K562 (cell line): ENCODE data around the gene CAPS. TPM values are rescaled to one million over a fixed set of nuclear protein-coding genes. Genes with fewer than 3 reads are reported as not detected.

Experiments
- ATAC-seq: fragments of 200-7000 bp; cut with Tn5 transposase; 3 replicates; pipeline ENCODE4 v1.9.1; 2020; ENCODE audit warnings: moderate library complexity
- BruUV-seq: library from RNA; stranded (reverse); fragments of 400-500 nt; replicated peaks from 2 replicates; lab custom pipeline; 2021; lab: Mats Ljungman, UMichigan
- CTCF ChIA-PET: fragments of 300-600 bp; formaldehyde crosslinking; extraction: SDS; loops from one replicate; lab custom pipeline; 2021; ENCODE audit warnings: low intra/inter-chr PET ratio; lab: Yijun Ruan, JAX
- POLR2A ChIA-PET: fragments of 300-600, 350-650 bp; sonication (Branson Sonifier 250); formaldehyde crosslinking; extraction: SDS; loops from one replicate; lab custom pipeline; 2021; ENCODE audit warnings: antibody characterized with exemption, inconsistent platforms; lab: Yijun Ruan, JAX
- DNase-seq, 4 experiments: peaks; one replicate each; pipeline versions ENCODE4 v3.0.0 to v3.0.0-alpha.2; 2011 to 2018; ENCODE audit warnings: low spot score in 3 of 4, mixed read lengths in 3 of 4; ENCODE audit errors: extremely low read depth in 1 of 4
- FAIRE-seq: peaks from 2 replicates; lab custom pipeline; 2011; peaks lifted over from hg19 to GRCh38; lab: Jason Lieb, UNC
- H2AFZ ChIP-seq: 2 replicates; pipeline ENCODE4 v1.6.0; 2011; ENCODE audit warnings: low read depth, low read length, control low read depth, inconsistent platforms
- H3K27ac ChIP-seq: fragments of 200-600 bp; 3 replicates; pipeline ENCODE4 v1.8.0; 2011; ENCODE audit warnings: low read depth, mild to moderate bottlenecking, control low read depth, inconsistent platforms, low read length, moderate library complexity, mixed read lengths; ENCODE audit errors: extremely low read depth
- H3K27me3 ChIP-seq, 2 experiments: fragments of 300-600 bp in 1 of 2; 2 replicates in 1 of 2; 3 replicates in 1 of 2; pipeline versions ENCODE4 v1.6.0 to v1.8.0; 2011; ENCODE audit warnings: inconsistent platforms in 2 of 2, low read length in 2 of 2, mild to moderate bottlenecking in 1 of 2, mixed read lengths in 1 of 2, moderate library complexity in 1 of 2; ENCODE audit not compliant: control insufficient read depth in 2 of 2, insufficient read depth in 2 of 2
- H3K36me3 ChIP-seq: fragments of 300-600 bp; 3 replicates; pipeline ENCODE4 v1.8.0; 2011; ENCODE audit warnings: mild to moderate bottlenecking, low read length, inconsistent platforms; ENCODE audit not compliant: control insufficient read depth, insufficient read depth
- H3K4me1 ChIP-seq, 2 experiments: fragments of 200-600 bp in 1 of 2; replicated peaks in 1 of 2; 2 replicates in 1 of 2; 3 replicates in 1 of 2; pipeline versions ENCODE4 v1.5.1 to v1.8.0; 2011; ENCODE audit warnings: inconsistent platforms in 2 of 2, low read length in 2 of 2, mild to moderate bottlenecking in 1 of 2, mixed read lengths in 1 of 2, moderate library complexity in 1 of 2; ENCODE audit not compliant: control insufficient read depth in 2 of 2, insufficient read depth in 2 of 2
- H3K4me2 ChIP-seq: 2 replicates; pipeline ENCODE4 v1.6.1; 2011; ENCODE audit warnings: low read length, control low read depth, inconsistent platforms, mixed read lengths; ENCODE audit not compliant: insufficient read depth
- H3K4me3 ChIP-seq: fragments of 200-600 bp; sonication (generic), shearing (Covaris generic); 2 replicates; pipeline ENCODE4 v1.5.1; 2016; ENCODE audit warnings: control low read depth, inconsistent platforms
- H3K79me2 ChIP-seq: fragments of 200-600 bp; 3 replicates; pipeline ENCODE4 v1.8.0; 2011; ENCODE audit warnings: low read length, inconsistent platforms; ENCODE audit not compliant: control insufficient read depth, insufficient read depth
- H3K9ac ChIP-seq, 2 experiments: 2 replicates each; pipeline versions ENCODE4 v1.6.0 to v1.6.1; 2011; ENCODE audit warnings: low read depth in 2 of 2, low read length in 2 of 2, control low read depth in 1 of 2, inconsistent platforms in 1 of 2, mild to moderate bottlenecking in 1 of 2, mixed read lengths in 1 of 2; ENCODE audit not compliant: insufficient read depth in 1 of 2
- H3K9me1 ChIP-seq: one replicate; pipeline ENCODE4 v1.6.0; 2011; ENCODE audit warnings: inconsistent platforms, mild to moderate bottlenecking, low read length, moderate library complexity; ENCODE audit not compliant: control insufficient read depth, insufficient read depth
- H3K9me3 ChIP-seq: replicated peaks from 2 replicates; pipeline ENCODE4 v1.5.1; 2011; ENCODE audit warnings: low read depth, low read length, inconsistent platforms; ENCODE audit not compliant: control insufficient read depth, insufficient read depth
- H4K20me1 ChIP-seq: replicated peaks from 2 replicates; pipeline ENCODE4 v1.6.1; 2011; ENCODE audit warnings: low read length, inconsistent platforms, mixed read lengths; ENCODE audit not compliant: control insufficient read depth, insufficient read depth
- KLF13 ChIP-seq: fragments of 450-650 bp; IDR thresholded peaks from 2 replicates; pipeline ENCODE4 v1.6.1; 2016; ENCODE audit warnings: missing genetic modification characterization, low read depth, mild to moderate bottlenecking, missing compliant biosample characterization, moderate library complexity, borderline replicate concordance
- NR2C2 ChIP-seq, 2 experiments: fragments of 200-800 bp in 1 of 2; sonication (Bioruptor generic) in 1 of 2; sonication (generic) in 1 of 2; formaldehyde crosslinking in 1 of 2; IDR thresholded peaks; 2 replicates each; pipeline versions ENCODE4 v1.6.1 to v1.8.0; 2016 to 2022; ENCODE audit warnings: mild to moderate bottlenecking in 1 of 2, missing compliant biosample characterization in 1 of 2, missing genetic modification characterization in 1 of 2, missing genetic modification reagents in 1 of 2
- ZC3H11A ChIP-seq: IDR thresholded peaks from 2 replicates; pipeline ENCODE4 v1.6.1; 2012; ENCODE audit warnings: low read depth, low read length, improper control_type of control experiment
- WGBS: fragments of 100-300 bp; shearing (Covaris generic); methylation state at CpG from one replicate; pipeline ENCODE4 v1.1.6; 2016; ENCODE audit warnings: low coverage, mixed read lengths; ENCODE audit not compliant: insufficient coverage; ENCODE audit errors: missing lambda C conversion rate; 5-methylcytosine and 5-hydroxymethylcytosine counted together
- in situ Hi-C: fragments of 300-500 bp; cut with MboI; formaldehyde crosslinking; loops from 4 replicates; pipeline ENCODE4 v1.15.0; 2018; ENCODE audit warnings: inconsistent platforms, mixed read lengths
- intact Hi-C: fragments of 100-400 bp; cut with micrococcal nuclease; formaldehyde crosslinking; loops from 2 replicates; pipeline ENCODE4 v1.14.2; 2022
- polyA plus RNA-seq, 8 experiments: library from polyadenylated mRNA; depleted of rRNA in 4 of 8; stranded (reverse) in 5 of 8; unstranded in 3 of 8; fragments of >200 nt; fragmentation: Nextera tagmentation in 2 of 8; fragmentation: Illumina TruSeq in 1 of 8; extraction: Ambion mirVana in 2 of 8; extraction: Trizol in 1 of 8; gene quantifications; 2 replicates each; pipeline versions ENCODE4 v1.2.1 to v1.2.3, GENCODE V29; 2011 to 2014; ENCODE audit warnings: inconsistent platforms in 1 of 8, missing spikeins in 1 of 8
- total RNA-seq, 7 experiments: library from RNA; depleted of rRNA in 6 of 7; stranded (reverse); fragments of >200 nt in 6 of 7; fragmentation: Illumina TruSeq in 2 of 7; extraction: Trizol in 2 of 7; gene quantifications; 2 replicates each; pipeline versions ENCODE4 v1.2.1 to v1.2.3, GENCODE V29; 2011 to 2021; ENCODE audit warnings: low replicate concordance in 1 of 7

Gene CAPS
- total and polyA plus RNA-seq, 9 of the 15 experiments (the other 6 are each of a cell fraction or from before 2014, with no cell fraction given): 0.15 to 4.0 (median 0.91) TPM

DNA sequence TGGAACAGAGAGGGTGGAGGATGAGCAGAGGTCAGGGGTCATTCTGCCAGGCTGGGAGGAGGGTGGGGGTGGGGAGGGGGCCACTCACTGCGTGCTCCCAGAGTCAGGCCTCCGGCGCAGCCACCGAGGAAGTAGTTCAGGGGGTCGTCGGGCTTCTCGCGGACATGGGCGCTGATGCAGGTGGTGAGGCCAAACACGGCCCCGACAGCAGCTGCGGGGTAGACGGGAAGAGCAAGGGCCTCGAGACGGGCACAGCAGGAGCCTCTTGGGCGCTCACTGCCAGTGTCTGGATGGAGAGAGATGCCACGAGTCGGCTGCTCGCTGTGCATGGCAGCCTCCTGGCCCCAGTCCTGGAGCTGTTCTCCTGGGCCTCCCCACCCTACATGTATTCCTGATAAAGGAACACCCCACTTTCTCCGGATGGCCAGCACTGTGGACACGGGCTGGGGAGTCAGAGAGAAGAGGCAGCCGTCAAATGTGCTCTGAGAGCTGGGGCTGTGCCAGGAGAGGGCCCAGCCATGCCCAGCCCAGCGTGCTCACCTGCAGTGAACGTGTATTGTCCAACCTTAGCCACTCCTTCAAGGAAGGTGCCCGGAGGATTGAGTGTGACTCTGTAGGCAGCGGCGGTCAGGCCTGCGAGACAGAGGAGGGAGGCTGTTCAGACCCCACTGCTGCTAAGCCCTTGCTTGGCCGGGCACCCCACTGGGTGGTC lies 17.5 kb upstream of the CAPS start:
- peaks cover 26% of the 10 kb centered on the region for H3K79me2 ChIP-seq
- H3K27ac ChIP-seq: no peak overlapping the region
- no peak overlapping the region for H3K4me3 ChIP-seq
- CTCF ChIA-PET: no interaction called here
- H3K9me3 ChIP-seq: no peaks in the 10 kb centered on the region
- H2AFZ ChIP-seq: no peak overlapping the region
- no peaks in the 10 kb centered on the region for H3K27me3 ChIP-seq
- in situ Hi-C loops (no loop called here), intact Hi-C loops (no loop called here)
- H3K9ac ChIP-seq: peak overlapping the region in 1 of 2 experiments; percentile 55; a peak in 2 of 4 replicates
- H3K4me2 ChIP-seq: no peak overlapping the region
- H4K20me1 ChIP-seq: peaks cover 39% of the 10 kb centered on the region
- no peak for DNase-seq
- FAIRE-seq: no peak
- H3K9me1 ChIP-seq: peaks cover 5% of the 10 kb centered on the region
- no peak for TF ChIP-seq KLF13
- no peak for TF ChIP-seq NR2C2 (CRISPR knock-in tag; IDR thresholded peaks at IDR 0.05)
- TF ChIP-seq NR2C2 (tag; IDR thresholded peaks at IDR 0.05): 0 out of 2 replicates have a peak, but pooled peaks have one; percentile 27
- no peak for TF ChIP-seq ZC3H11A
- TF ChIP-seq, all 486 proteins: peak for 1
- Histone ChIP-seq H3K36me3 (peaks cover 51% of the 10 kb centered on the region; the same call in 2 of the 3 replicates), H3K4me1 (peaks cover 16 to 61% of the 10 kb centered on the region in 2 experiments)
- POLR2A ChIA-PET: interaction anchor here (1.0 to 1.5 kb wide), 2 partner anchors 69 to 93 kb away, joined by 3 to 4 read pairs; no protein-coding TSS in a partner anchor
- no TSS peak for BruUV-seq
- 88% methylated on average over 20 of the region's 29 CpGs for WGBS
- ATAC-seq: no peak
